DOHH2 (cell line): ENCODE data around the gene JMJD8.

Experiments used
- CTCF ChIP-seq: fragments of 200-600 bp; sonication (generic); IDR thresholded peaks from one replicate; pipeline ENCODE4 v1.5.1; 2014; ENCODE audit warnings: antibody characterized with exemption, mild to moderate bottlenecking, low read depth, low read length; ENCODE audit not compliant: poor library complexity, severe bottlenecking
- EZH2phosphoT487 ChIP-seq: fragments of 200-600 bp; sonication (generic); IDR thresholded peaks from 2 replicates; pipeline ENCODE4 v1.6.1; 2017; ENCODE audit warnings: borderline replicate concordance, mild to moderate bottlenecking, antibody characterized with exemption, low read length, moderate library complexity, mixed read lengths

DNA sequence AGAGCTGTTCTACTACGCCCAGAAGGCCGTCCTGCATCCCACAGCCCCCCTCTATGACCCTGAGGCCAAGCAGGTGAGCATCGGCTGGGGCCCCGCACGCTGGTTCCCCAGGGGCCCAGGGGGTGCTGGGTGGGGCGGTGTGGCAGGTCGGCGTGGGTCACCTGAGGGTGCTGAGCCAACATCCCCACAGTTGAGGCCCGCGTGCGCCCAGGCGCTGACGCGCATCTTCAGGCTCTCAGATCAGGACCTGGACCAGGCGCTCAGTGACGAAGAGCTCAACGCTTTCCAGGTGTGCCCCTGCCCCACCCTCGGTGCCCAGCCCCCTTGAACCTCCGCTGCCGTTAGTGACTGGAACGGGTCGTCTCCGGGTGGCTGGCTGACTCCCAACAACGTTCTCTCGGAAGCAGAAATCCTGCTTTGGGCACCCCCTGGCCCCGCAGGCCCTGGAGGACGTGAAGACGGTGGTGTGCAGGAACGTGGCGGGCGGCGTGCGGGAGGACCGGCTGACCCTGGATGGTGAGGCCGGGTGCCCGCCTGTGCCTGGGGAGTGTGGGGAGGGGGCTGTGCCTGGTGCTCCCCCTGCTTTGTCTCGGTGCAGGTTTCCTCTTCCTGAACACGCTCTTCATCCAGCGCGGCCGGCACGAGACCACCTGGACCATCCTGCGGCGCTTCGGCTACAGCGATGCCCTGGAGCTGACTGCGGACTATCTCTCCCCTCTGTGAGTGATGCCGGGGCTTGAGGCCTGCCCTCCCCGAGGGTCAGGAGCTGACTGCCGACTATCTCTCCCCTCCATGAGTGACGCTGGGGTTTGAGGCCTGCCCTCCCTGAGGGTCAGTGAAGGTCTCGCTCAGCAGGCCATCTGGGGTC is 13.4 kb downstream of the JMJD8 start:
- TF ChIP-seq CTCF (no peak), EZH2phosphoT487 (no peak)
